ENCODE data around the gene CDH23.

CDH23 gene

GRCh38 chr10:71779641-71780040, 382.9 kb downstream of the CDH23 start:
- H3K4me3 ChIP-seq (ENCODE audit: low read depth in 1 of 2, low read length in 2 of 2), result no peak overlapping the region
- H3K4me1 ChIP-seq (ENCODE audit: insufficient read depth, low read length), result peaks cover 5% of the 10 kb centered on the region
- H3K9ac ChIP-seq (ENCODE audit: low read length), result no peak overlapping the region
- no peaks in the 10 kb centered on the region for H3K9me3 ChIP-seq (ENCODE audit: low read length)
- H3K36me3 ChIP-seq (ENCODE audit: insufficient read depth, low read length), result no peaks in the 10 kb centered on the region
- H3K27me3 ChIP-seq (ENCODE audit: control insufficient read depth in 1 of 2, insufficient read depth in 2 of 2, low read length in 2 of 2), result no peaks in the 10 kb centered on the region
- H3K27ac ChIP-seq (ENCODE audit: low read depth, low read length), result no peak overlapping the region

GRCh38 chr10:71780156-71780555, 383.4 kb downstream of the CDH23 start:
- Histone ChIP-seq H3K4me1 (ENCODE audit: insufficient read depth, low read length) (no peaks in the 10 kb centered on the region), H3K27me3 (ENCODE audit: control insufficient read depth in 1 of 2, insufficient read depth in 2 of 2, low read length in 2 of 2) (no peaks in the 10 kb centered on the region), H3K27ac (ENCODE audit: low read depth, low read length) (no peak overlapping the region)

GRCh38 chr10:71780719-71781118, 384.0 kb downstream of the CDH23 start:
- Histone ChIP-seq H3K9ac (ENCODE audit: low read length) (no peak overlapping the region), H3K9me3 (ENCODE audit: low read length) (no peaks in the 10 kb centered on the region), H3K4me3 (ENCODE audit: low read depth in 1 of 2, low read length in 2 of 2) (no peak overlapping the region), H3K36me3 (ENCODE audit: insufficient read depth, low read length) (no peaks in the 10 kb centered on the region), H3K27ac (ENCODE audit: low read depth, low read length) (no peak overlapping the region), H3K4me1 (ENCODE audit: insufficient read depth, low read length) (no peaks in the 10 kb centered on the region), H3K27me3 (ENCODE audit: control insufficient read depth in 1 of 2, insufficient read depth in 2 of 2, low read length in 2 of 2) (no peaks in the 10 kb centered on the region)

More at GRCh38 chr10:71780156-71780555, 383.4 kb downstream of the CDH23 start:
- Histone ChIP-seq H3K9me3 (ENCODE audit: low read length) (no peaks in the 10 kb centered on the region), H3K9ac (ENCODE audit: low read length) (no peak overlapping the region), H3K36me3 (ENCODE audit: insufficient read depth, low read length) (no peaks in the 10 kb centered on the region), H3K4me3 (ENCODE audit: low read depth in 1 of 2, low read length in 2 of 2) (no peak overlapping the region)

GRCh38 chr10:71782221-71782916, 385.6 kb downstream of the CDH23 start:
- Histone ChIP-seq H3K27ac (ENCODE audit: low read depth, low read length) (no peak overlapping the region), H3K27me3 (ENCODE audit: control insufficient read depth in 1 of 2, insufficient read depth in 2 of 2, low read length in 2 of 2) (no peaks in the 10 kb centered on the region), H3K9ac (ENCODE audit: low read length) (no peak overlapping the region), H3K4me1 (ENCODE audit: insufficient read depth, low read length) (no peaks in the 10 kb centered on the region), H3K36me3 (ENCODE audit: insufficient read depth, low read length) (no peaks in the 10 kb centered on the region), H3K9me3 (ENCODE audit: low read length) (no peaks in the 10 kb centered on the region), H3K4me3 (ENCODE audit: low read depth in 1 of 2, low read length in 2 of 2) (no peak overlapping the region)

GRCh38 chr10:71782917-71783490, 386.3 kb downstream of the CDH23 start:
- Histone ChIP-seq H3K4me1 (ENCODE audit: insufficient read depth, low read length) (no peaks in the 10 kb centered on the region), H3K4me3 (ENCODE audit: low read depth in 1 of 2, low read length in 2 of 2) (no peak overlapping the region), H3K27me3 (ENCODE audit: control insufficient read depth in 1 of 2, insufficient read depth in 2 of 2, low read length in 2 of 2) (no peaks in the 10 kb centered on the region), H3K27ac (ENCODE audit: low read depth, low read length) (no peak overlapping the region), H3K36me3 (ENCODE audit: insufficient read depth, low read length) (no peaks in the 10 kb centered on the region), H3K9ac (ENCODE audit: low read length) (no peak overlapping the region), H3K9me3 (ENCODE audit: low read length) (no peaks in the 10 kb centered on the region)

- Histone ChIP-seq H3K4me3 (ENCODE audit: low read depth in 1 of 2, low read length in 2 of 2) (no peak overlapping the region), H3K27ac (ENCODE audit: low read depth, low read length) (no peak overlapping the region), H3K4me1 (ENCODE audit: insufficient read depth, low read length) (no peaks in the 10 kb centered on the region), H3K36me3 (ENCODE audit: insufficient read depth, low read length) (no peaks in the 10 kb centered on the region), H3K9ac (ENCODE audit: low read length) (no peak overlapping the region), H3K9me3 (ENCODE audit: low read length) (no peaks in the 10 kb centered on the region), H3K27me3 (ENCODE audit: control insufficient read depth in 1 of 2, insufficient read depth in 2 of 2, low read length in 2 of 2) (no peaks in the 10 kb centered on the region)
Observed at GRCh38 chr10:71783917-71784678, 387.4 kb downstream of the CDH23 start.

GRCh38 chr10:71784679-71785272, 388.1 kb downstream of the CDH23 start:
- Histone ChIP-seq H3K27me3 (ENCODE audit: control insufficient read depth in 1 of 2, insufficient read depth in 2 of 2, low read length in 2 of 2) (no peaks in the 10 kb centered on the region), H3K36me3 (ENCODE audit: insufficient read depth, low read length) (no peaks in the 10 kb centered on the region), H3K4me3 (ENCODE audit: low read depth in 1 of 2, low read length in 2 of 2) (no peak overlapping the region), H3K9ac (ENCODE audit: low read length) (no peak overlapping the region), H3K9me3 (ENCODE audit: low read length) (no peaks in the 10 kb centered on the region), H3K27ac (ENCODE audit: low read depth, low read length) (no peak overlapping the region), H3K4me1 (ENCODE audit: insufficient read depth, low read length) (no peaks in the 10 kb centered on the region)

GRCh38 chr10:71788954-71789353, 392.2 kb downstream of the CDH23 start:
- H3K36me3 ChIP-seq (ENCODE audit: insufficient read depth, low read length), result no peaks in the 10 kb centered on the region
- H3K9ac ChIP-seq (ENCODE audit: low read length), result no peak overlapping the region
- no peak overlapping the region for H3K27ac ChIP-seq (ENCODE audit: low read depth, low read length)
- H3K27me3 ChIP-seq (ENCODE audit: control insufficient read depth in 1 of 2, insufficient read depth in 2 of 2, low read length in 2 of 2), result no peaks in the 10 kb centered on the region
- H3K9me3 ChIP-seq (ENCODE audit: low read length), result no peaks in the 10 kb centered on the region
- no peak overlapping the region for H3K4me3 ChIP-seq (ENCODE audit: low read depth in 1 of 2, low read length in 2 of 2)
- no peaks in the 10 kb centered on the region for H3K4me1 ChIP-seq (ENCODE audit: insufficient read depth, low read length)

GRCh38 chr10:71789871-71790270, 393.2 kb downstream of the CDH23 start:
- Histone ChIP-seq H3K9me3 (ENCODE audit: low read length) (peaks cover 3% of the 10 kb centered on the region), H3K27ac (ENCODE audit: low read depth, low read length) (no peak overlapping the region), H3K27me3 (ENCODE audit: control insufficient read depth in 1 of 2, insufficient read depth in 2 of 2, low read length in 2 of 2) (no peaks in the 10 kb centered on the region)

GRCh38 chr10:71790749-71791440, 394.2 kb downstream of the CDH23 start:
- H3K36me3 ChIP-seq (ENCODE audit: insufficient read depth, low read length), result no peaks in the 10 kb centered on the region
- H3K4me1 ChIP-seq (ENCODE audit: insufficient read depth, low read length), result no peaks in the 10 kb centered on the region
- no peak overlapping the region for H3K27ac ChIP-seq (ENCODE audit: low read depth, low read length)
- peaks cover 3% of the 10 kb centered on the region for H3K9me3 ChIP-seq (ENCODE audit: low read length)
- H3K4me3 ChIP-seq (ENCODE audit: low read depth in 1 of 2, low read length in 2 of 2), result no peak overlapping the region
- H3K9ac ChIP-seq (ENCODE audit: low read length), result no peak overlapping the region
- H3K27me3 ChIP-seq (ENCODE audit: control insufficient read depth in 1 of 2, insufficient read depth in 2 of 2, low read length in 2 of 2), result no peaks in the 10 kb centered on the region

More at GRCh38 chr10:71789871-71790270, 393.2 kb downstream of the CDH23 start:
- Histone ChIP-seq H3K36me3 (ENCODE audit: insufficient read depth, low read length) (no peaks in the 10 kb centered on the region), H3K4me1 (ENCODE audit: insufficient read depth, low read length) (no peaks in the 10 kb centered on the region), H3K9ac (ENCODE audit: low read length) (no peak overlapping the region), H3K4me3 (ENCODE audit: low read depth in 1 of 2, low read length in 2 of 2) (no peak overlapping the region)

- Histone ChIP-seq H3K27me3 (ENCODE audit: control insufficient read depth in 1 of 2, insufficient read depth in 2 of 2, low read length in 2 of 2) (no peaks in the 10 kb centered on the region), H3K27ac (ENCODE audit: low read depth, low read length) (no peak overlapping the region), H3K36me3 (ENCODE audit: insufficient read depth, low read length) (no peaks in the 10 kb centered on the region), H3K9ac (ENCODE audit: low read length) (no peak overlapping the region), H3K4me3 (ENCODE audit: low read depth in 1 of 2, low read length in 2 of 2) (no peak overlapping the region), H3K4me1 (ENCODE audit: insufficient read depth, low read length) (no peaks in the 10 kb centered on the region), H3K9me3 (ENCODE audit: low read length) (peaks cover 3% of the 10 kb centered on the region)
Observed at GRCh38 chr10:71795248-71795647, 398.5 kb downstream of the CDH23 start.
